GM19043 (cell line): ENCODE results near the gene ACAA2.
"Not testable (repeated sequence)": the region's sequence is repeated elsewhere in the genome, so short reads cannot be mapped to it uniquely, and the experiment has no call there.

Experiments used
- ATAC-seq: cut with Tn5 transposase; IDR thresholded peaks from one replicate; pipeline ENCODE4 v1.9.1; 2021; ENCODE audit warnings: low read depth; ENCODE audit not compliant: unreplicated experiment

ACAA2 gene

DNA sequence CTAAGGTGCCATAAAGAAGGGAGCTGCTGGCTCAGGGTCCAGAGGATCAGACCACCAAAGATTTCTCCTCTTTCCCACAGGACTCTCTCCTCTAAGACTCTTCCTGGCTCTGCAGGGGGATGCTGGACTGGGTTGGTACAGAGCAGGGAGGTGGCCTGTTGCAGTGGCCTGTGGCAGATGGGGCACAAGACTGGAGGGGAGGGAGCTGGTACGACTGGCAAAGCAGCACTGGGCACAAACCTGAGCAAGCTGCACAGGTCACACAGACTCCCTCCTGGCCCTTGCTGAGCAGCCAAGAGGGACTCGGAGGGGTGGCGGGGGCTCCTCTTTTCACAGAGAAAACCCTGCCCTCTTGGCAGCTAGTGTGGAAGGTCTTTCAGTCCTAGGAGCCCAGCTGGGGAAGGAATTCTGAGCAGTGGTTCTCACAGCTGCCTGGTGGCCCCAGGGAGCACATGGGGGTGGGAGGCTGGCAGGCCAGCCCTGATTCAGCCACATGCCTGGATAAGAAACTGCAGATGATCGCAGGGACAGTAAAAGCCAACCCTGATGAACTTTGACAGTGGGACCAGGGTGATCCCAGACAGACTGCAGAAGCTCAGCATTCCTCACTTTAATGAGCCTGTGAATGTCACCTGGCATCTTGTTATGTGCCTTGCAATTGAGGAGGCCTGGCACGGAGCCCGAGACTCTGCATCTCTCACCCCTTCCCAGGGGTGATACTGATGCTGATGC lies 32.5 kb upstream of the ACAA2 start:
- no peak for ATAC-seq

DNA sequence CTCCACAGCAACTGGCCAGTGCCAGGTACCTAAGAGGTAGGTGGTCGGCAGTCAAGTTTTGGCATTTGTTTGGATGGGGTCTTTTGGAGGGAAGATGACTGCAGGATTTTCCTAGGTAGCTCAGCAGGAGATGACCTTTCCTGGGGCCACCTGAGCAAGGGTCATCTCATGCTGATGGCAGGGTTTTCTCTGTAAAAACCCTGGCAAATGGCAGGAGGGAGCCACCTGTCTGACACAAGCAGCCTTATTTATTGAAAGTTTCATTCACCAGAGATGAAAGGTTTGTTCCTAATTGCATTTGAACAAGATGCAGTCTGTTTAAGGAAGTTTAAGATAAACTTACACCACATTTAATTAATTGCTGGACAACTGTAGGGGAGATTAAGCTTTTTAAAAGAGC lies 31.6 kb upstream of the ACAA2 start:
- no peak for ATAC-seq

DNA sequence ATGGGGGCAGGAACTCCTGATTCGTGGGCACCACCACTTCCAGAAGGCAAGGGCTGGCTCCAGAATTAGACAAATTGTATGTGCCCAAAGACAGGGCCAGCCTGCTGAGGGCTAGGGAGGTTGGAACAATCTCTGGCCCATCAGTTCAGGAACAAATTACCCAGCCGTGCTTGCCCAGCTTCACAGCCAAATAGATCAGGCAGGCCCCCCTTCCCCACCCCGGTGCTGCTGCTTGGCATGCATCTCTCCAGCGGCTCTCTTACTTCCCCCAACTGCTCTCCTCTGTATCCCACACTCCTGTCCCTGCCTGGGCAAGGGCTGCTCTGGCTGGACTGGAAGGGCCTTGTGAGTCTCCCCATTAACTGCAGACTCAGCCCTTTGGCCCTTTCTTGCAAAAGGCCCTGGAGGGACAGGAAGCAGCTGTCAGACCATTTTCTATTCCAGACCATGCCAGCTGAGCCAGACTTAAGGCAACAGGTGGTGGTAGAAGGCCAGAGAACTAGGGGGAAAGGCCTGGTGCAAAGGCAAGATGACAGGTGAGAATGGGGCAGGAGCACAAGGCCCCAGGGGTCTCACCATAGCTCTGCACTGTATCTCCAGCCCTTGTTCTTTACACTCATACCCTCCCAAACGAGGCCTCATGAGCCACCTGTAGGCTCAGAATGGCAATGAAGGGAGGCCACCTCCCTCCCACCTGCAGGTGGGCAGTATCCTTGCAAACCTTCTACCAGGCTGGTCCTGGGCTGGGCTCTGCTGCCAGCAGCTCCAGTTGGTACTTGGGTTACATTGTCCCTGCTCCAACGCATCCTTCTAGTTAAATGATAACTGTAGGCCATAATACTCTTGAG lies 30.7 kb upstream of the ACAA2 start:
- ATAC-seq, result no peak

DNA sequence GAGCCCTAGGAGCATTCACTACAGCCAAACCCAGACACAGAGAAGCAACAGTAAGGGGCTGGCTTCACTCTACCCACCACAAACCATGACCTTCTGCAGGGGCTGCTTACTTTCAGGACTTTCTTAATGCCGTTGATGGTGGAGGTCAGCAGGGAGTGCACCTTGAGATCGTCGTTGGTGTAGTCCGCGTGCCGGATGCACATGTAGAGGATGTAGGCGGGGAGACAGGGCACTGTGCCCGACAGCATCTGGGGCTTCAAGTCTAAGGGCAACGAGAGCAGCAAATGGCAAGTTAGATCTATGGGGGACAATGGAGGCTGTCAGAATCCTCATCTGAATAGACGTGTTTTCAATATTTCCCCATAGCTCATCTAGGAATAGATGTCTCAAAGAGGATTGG lies 29.8 kb upstream of the ACAA2 start:
- no peak for ATAC-seq

DNA sequence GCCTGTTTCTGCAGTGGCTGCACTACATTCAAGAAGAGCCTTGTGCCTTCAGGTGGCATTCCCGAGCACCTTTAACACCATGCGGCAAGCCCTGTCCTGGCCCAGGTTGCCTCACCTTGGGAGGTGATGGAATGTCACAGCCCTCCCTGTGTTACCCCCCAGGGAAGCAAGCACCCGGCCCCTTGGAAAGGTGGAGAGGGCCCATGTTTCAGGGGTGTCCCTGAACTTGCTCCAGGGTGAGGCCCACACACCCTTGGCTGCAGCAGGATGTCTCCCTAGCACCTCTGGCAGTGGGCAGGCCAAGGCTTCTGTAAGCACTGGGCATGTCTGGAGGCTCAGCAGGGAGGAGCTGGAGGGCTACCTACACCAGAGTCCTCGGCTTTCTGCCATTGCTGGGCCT lies 29.3 kb upstream of the ACAA2 start:
- ATAC-seq, result no peak

DNA sequence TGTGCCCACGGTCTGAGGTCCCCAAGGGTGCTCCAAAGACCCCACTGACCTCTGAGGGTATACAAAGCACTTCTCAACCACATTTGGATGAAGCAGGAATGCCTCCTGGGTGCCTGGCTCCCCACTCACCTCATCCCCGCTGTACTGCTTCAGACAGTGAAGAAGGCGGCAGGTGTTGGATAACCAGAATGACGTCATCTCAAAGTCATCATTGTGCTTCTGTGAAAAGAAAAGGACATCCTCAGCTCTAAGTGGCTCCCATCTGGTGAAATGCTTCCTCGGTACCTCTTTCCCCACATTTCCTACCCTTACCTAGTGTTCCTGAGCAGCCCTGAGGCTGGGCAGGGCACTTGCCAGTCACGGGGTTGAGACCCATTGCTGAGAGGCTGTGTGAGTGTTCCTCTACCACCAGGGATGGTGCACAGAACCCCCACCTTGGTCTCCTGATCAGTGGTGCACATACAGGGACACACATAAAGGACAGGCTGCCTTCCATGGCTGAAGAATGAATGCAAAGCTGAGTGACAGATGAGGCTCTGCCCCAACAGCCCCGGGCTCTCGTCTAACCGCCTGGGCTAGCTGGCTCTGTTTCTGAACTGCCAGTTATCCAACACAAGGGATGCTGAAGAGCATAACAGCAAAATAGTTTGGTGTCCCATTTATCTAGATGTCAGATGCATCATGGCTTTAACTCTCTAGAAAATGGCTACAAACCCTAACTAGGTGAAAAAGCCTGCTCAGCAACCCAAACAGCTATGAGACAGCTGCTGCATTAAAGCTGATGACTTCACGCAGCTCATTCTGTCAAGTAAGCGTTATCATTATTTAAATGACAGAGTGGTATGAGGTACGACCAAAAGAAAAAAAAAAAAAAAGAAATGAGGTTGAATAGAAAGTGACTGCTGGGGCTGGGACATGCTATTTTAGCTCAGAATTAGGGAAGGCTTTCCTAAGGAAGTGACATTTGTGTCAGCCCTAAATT lies 28.2 kb upstream of the ACAA2 start:
- no peak for ATAC-seq

DNA sequence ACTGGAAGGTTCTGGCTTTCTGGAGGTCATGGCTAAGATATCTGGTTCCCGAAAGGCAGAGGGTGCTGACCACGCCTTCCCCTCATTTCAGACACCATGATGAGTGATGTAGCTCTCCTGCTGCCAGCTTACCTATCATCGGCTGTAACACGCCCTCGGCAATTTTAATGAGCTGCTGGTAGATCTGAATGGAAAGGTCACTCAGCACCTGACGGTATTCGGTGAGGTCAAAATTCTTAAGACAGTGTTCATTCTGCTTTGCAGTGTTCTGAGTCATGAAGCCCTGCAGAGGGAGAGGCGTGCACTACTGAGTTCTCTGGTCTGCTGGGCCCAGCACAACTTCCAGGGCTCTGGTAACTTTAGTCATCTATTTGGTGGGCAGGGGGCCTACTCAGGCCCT lies 25.7 kb upstream of the ACAA2 start:
- no peak for ATAC-seq

DNA sequence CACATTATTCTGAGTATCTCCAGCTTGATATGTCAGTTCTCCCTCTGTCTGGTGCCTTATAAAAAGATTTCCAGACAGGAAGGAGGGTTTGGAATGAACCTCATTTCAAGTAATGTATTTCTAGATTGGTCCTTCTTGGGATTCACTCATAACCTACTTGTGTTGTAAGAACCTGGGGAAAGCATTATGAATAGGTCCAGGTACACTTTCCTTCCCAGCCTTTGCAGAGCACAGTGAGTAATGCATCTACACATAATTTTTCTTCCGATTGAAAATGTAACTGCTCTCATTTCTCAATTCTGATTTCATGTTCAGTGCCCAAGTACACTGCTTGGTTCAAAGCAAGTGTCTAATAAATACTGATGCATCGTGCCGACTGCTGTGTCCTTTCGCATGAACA lies 25.0 kb upstream of the ACAA2 start:
- no peak for ATAC-seq

DNA sequence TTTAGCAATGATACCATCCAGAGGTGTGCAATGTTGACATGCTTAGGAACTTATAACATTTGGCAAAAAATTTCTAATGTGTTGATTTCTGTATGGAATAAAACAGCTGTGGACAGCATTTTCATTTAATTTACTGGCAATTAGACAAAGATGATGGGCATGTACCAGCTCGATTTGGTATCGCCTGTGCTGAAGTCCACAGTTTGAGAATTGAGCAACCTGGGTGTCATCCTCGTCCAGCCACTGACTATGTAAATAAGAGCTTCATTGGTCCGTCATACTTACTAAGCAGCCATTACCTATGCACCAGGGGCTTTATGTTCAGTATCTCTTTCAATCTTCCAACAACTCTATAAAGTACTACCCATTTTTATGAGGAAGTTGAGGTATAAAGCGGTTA lies 24.6 kb upstream of the ACAA2 start:
- no peak for ATAC-seq

DNA sequence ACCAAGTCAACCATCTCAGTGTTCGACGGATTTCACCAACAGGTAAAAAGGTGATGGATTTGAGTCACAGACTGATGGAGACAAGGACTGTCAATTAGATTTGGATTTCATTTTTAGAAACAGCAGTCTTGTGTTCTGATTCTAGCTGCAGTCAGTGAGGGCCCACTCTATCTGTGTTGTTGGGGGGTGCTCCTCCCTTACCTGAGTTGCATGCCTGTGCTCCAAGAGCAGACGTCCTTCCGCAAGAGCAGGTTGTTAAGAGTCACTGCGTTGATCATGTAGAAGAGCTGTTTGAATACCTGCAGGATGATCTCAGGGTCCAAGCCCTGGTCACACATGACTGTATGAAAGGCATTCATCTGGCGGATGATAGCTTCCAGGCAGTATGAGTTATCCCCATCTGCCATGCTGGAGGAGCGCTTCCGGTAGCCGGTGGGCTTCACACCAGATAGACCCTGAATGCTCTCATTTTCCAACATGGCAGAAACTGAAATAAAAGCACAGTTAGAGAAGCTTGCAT lies 24.0 kb upstream of the ACAA2 start:
- not testable (repeated sequence) for ATAC-seq

DNA sequence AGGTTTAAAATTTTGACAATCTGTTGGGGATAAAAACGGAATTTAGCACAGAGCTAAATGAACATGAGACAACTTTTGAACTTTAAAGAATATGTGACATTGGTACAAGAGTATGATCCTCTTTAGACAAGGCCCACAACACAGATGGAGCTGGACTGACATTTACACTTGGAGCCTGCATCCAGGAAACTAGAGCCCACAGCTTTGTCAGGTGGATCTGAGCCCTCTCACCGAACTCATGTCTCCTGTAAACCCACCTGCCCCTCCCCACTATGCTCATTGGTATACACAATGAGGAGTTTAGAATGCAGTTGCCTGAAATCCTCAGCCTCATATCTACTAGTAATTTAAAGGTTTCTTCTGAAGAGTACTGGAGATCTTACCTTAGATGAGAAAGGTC lies 22.1 kb upstream of the ACAA2 start:
- ATAC-seq, result no peak

DNA sequence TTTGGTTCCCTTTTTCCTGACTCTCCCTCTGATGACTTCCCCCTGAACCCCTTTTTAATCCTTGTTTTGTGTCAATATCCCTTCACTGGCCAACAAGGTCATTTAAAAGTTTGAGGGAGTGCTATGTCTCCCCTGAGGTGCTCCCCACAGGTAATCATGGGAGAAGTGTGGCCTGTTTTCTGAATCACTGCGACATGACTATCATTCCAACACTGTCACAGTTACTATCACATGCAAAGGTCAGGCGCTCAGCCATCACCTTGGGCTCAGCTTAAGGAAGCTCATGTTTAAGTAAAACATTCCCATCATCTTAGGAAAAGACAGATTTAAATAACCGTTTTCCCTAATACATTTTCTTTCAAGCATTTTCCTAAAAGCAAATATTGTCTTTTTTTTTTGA lies 20.9 kb upstream of the ACAA2 start:
- no peak for ATAC-seq

DNA sequence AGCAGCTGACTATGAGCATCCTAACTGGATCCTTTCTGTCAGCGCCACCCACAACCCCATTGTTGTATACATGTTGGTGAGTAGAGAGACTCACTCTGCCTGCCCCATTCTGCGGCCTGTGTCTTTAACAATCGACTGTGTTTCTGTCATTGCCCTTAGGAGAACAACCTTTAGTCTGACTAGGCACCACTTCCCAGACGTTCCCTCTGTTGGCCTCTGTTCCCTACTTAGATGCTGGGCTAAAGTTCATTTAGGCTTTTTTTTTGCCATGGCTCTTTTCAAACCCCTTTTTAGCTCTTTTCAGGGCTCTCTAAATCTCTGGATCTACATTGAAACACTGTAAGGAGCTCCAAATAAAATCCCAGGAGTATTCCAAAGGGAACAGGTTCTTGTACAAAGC lies 20.5 kb upstream of the ACAA2 start:
- no peak for ATAC-seq

DNA sequence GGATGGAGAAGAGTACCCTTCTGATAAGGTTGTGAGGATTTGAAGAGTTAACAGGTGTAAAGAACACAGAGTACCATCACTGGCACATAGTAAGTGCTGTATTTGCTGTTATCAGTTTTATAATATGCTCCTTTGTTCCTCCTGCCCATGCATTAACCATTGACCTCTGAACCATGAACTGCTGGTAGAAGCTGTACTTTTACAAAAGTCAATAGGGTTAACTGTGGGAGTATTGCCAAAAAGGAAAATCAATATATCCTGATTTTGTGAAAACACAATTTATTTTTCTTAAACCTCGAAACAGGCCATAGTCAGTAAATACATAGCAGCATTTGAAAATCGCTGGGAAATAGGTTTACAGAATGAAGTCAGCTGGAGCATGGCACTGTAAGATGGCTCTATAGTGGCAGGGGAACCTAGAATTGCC lies 18.9 kb upstream of the ACAA2 start:
- no peak for ATAC-seq

DNA sequence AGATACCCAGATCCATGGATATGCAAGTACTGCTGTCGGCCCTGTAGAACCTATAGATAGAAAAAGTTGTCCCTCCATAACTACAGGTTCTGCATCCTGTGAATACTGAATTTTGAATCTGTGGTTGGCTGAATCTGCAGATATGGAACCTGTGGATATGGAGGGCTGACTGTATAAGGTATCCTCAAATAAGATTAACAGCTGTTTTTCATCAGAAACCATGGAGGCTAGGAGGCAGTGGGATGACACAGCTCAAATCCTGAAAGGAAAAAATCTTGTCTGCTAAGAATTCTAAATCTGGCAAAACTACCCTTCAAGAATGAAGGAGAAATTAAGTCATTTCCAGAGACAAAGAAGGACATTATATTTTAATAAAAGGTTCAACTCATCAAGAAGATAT lies 14.7 kb upstream of the ACAA2 start:
- no peak for ATAC-seq

DNA sequence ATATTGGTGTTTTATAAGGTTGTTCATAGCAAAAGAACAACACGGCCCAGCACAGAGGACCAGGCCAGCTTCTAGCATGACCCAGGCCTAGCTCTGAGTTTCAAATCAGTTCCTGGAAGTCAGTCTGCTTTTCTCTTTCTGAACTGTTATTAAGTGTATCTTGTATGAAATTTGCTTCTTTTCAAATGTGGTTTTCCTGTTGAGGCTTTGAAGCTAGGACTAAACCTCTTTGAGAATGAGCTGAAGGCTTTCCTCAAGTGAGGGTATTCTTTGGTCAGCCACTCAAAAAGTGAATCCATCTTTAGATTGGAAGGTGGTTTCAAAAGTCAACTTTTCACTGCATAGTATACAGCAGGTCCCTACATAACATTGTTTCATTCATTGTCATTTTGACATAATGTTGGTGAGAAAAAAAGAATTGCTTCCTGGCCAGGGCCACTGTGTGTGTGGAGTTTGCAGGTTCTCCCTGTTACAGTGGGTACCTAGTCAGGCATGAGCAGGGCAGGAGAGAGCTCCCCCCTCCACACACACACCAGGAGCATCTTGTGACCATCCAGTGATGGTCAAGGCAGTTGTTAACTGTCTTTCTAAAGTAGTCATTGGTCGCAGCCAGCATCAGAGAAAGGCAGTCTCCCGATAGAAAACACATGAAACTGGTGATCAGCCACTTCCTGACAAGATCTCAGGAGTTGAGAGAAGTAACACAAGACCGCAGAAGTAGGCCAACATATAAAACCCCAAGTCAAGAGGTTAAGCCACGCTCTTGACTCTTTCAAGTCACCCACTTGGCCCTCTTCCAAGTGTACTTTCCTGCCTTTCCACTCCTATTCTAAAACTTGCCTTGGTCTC lies 6.7 kb upstream of the ACAA2 start:
- ATAC-seq, result peak; percentile 67

DNA sequence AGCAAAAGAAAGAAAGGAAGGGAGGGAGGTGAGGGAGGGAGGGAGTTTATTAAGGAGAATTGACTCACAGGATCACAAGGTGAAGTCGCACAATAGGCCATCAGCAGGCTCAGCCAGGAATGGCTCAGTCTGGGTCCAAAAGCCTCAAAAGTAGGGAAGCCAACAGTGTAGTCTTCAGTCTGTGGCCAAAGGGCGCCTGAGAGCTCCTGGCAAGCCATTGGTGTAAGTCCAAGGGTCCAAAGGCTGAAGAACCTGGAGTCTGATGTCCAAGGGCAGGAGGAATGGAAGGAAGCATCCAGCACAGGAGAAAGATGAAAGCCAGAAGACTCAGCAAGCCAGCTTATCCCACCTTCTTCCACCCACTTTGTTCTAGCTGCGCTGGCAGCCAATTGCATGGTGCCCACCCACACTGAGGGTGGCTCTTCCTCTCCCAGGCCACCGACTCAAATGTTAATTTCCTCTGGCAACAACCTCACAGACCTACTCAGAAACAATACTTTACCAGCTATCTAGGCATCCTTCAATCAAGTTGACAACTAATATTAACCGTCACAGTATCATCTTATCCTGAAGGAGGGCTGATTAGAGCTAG lies 5.8 kb upstream of the ACAA2 start:
- ATAC-seq, result no peak

DNA sequence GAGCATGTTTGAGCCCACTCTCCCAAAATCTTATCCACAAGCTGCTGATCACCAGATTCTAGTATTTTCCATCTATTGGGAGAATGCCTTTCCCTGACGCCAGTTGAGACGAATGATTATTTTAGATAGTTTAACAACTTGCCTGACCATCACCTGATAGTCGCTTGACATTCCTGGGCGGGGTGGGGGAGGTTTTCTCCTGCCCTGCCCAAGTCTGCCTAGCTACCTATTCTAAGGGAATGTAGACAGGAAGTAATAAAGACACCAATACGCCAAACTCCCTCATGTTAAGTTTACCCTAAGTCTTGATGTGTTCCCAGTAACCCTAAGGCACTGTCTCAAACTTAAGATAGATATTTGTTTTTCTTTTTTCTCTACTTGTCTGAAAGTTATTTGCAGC lies 4.6 kb upstream of the ACAA2 start:
- ATAC-seq, result no peak

DNA sequence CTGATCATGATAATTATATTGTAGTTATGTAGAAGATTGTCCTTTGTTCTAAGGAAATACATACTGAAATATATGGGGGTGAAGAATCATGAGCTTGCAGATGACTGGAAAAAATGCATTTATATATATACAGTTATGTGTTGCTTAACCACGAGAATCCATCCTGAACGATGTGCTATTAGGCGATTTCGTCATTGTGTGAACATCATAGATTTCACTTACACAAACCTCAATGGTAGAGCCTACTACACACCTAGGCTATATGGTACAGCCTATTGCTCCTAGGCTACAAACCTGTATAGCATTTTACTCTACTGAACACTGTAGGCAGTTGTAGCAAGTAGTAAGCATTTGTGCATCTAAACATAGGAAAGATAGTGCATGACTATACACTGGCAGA lies 2.6 kb upstream of the ACAA2 start:
- ATAC-seq, result no peak

DNA sequence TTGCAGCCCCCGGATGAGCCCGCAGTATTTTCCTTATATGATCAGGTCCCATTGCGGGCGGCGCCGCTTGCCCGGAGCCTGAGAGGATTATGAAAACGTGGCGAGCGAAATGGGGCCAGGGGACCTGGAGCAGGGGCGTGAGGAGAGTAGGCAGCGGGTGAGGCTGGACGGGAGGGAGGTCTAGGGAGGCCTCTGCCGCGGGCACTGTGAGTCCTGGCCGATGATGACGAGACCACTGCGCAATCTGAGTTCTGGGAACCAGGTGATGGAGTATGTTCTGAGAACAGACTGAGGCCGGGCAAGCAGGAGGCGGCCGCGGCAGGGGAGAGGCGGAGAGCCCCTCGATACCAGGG lies 790 bp upstream of the ACAA2 start:
- peak; percentile 25 for ATAC-seq
